HG03066 (cell line): Measurements from ENCODE around the gene SFSWAP.
"Not testable (repeated sequence)": the region's sequence is repeated elsewhere in the genome, so short reads cannot be mapped to it uniquely, and the experiment has no call there.

Experiments
- ATAC-seq: cut with Tn5 transposase; IDR thresholded peaks from one replicate; pipeline ENCODE4 v1.9.1; 2021; ENCODE audit warnings: low read depth; ENCODE audit not compliant: unreplicated experiment

Gene SFSWAP

GRCh38 chr12:131755305-131756113 is 44.6 kb downstream of the SFSWAP start:
- ATAC-seq: no peak

DNA sequence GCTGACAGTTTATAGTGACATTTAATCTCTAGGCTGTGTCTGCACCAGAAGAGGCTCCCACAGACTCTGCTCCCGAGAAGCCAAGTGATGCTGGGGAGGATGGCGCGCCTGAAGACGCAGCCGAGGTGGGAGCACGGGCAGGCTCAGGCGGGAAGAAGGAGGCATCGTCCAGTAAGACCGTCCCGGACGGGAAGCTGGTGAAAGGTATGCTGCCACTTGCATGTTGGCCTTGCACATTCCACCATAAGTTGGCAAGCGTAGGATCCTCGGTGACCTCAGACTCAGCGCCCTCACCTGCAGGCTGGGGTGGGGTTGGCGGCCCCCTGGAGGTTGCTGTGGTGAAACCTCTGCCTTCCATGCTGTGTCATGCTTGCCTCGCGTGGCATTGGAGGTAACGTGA is 45.6 kb downstream of the SFSWAP start:
- no peak for ATAC-seq

DNA sequence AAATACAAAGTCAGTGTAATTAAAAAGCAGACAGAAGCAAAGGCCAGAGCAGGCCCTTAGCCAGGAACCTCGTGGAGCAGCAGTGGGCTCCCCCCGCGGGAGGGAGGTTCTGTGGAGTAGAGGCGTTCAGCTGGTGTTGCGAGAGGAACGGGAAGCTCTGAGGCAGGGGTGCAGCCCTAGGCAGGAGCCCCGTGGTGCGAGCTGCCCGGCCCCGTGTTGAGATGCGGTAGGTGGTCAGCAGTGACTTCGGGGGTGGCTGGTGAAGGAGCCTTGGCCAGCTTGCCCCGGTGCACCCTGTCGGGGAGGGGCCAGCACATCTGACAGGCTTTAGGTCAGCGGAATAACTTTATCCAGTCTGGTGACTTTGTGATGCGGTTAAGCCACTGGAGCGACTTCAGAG is 46.2 kb downstream of the SFSWAP start:
- no peak for ATAC-seq

DNA sequence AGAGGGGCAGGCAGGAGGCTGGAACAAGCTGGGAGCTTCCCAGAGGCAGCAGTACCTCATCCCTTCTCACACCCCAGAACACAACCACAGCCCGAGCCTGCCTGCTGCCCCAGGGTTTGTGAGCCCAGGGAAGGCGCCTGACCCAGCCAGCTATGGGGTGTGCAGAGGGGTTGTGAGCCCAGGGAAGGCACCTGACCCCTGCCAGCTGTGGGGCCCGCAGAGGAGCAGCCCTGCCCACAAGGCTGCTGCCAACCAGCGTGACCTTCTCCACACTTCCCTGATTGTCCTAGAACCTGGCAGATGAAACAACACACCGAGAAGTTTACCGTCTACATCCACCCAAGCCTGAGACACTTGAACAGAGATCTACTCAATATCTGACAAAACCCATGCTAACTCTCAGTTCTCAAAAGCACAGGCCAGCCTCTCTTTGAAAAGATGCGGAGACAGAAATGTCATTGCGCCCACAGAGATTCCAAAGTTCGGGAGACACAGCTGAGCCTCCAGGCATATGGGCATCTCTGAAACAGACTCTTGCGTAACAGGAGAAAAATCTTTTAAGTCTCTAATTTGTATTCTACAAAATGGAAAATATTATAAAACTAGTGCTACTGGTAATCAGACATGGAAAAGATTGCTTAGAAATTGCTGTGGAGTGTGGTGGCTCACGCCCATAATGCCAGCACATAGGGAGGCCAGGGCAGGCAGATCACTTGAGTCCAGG is 47.3 kb downstream of the SFSWAP start:
- no peak for ATAC-seq

DNA sequence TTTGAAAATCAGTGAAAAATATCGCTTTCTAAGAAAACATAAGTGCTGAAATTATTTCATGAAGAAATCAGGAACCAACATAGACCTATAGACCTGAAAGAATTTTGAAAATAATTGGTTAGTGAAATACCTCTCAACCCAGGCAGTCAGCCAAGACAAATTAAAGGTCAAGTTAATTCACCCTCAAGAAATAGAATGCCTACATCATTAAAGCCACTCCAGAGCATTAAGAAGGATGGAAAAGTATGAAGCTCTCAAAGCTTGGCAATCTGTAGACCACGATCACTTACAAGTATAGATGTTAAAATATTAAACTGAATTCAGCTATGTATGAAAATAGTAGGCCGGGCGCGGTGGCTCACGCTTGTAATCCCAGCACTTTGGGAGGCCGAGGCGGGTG is 48.3 kb downstream of the SFSWAP start:
- ATAC-seq: no peak

GRCh38 chr12:131761638-131762037 is 50.7 kb downstream of the SFSWAP start:
- ATAC-seq: no peak

DNA sequence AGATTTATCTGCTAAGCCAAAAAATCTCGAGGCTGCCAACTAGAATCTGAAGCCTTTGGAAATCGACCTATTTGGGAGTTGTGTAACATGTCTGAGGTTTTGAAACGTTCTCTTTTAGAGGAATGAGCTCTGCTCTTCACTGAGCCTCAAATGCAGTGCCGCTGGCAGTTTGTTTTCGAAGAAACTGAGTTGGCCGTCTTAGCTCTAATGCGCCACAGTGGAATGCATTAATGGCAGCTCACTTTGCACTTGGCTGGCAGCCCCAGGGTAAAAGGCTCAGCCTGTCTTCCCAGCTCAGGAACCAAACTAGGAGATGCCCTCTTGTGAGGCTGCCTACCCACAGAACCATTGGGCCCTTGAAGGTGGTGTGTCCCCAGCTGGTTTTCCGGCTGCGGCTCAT is 53.8 kb downstream of the SFSWAP start:
- no peak for ATAC-seq

- ATAC-seq: no peak
Observed at GRCh38 chr12:131765961-131766360, 55.1 kb downstream of the SFSWAP start.

GRCh38 chr12:131766382-131767107 is 55.7 kb downstream of the SFSWAP start:
- ATAC-seq: no peak

- no peak for ATAC-seq
Observed at GRCh38 chr12:131770120-131770519, 59.2 kb downstream of the SFSWAP start.

DNA sequence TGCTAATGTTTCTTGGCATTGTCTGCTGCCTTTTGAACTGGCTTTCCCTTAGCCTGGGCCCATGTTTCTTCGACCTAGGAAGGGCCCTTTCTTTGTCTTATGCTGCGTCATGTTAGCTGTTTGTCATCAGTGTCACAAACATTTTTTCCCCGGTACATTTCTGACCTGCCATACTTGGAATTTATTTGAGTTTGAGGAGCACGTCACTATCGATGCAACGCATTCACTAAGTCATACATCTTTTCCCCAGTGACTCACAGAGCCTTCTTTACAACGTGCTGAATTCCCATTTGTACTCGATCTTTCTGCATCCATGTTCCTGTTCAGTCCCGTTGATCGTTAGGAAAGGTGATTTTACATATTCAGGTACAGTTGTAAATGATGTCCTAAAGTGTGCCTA is 61.1 kb downstream of the SFSWAP start:
- ATAC-seq: no peak

DNA sequence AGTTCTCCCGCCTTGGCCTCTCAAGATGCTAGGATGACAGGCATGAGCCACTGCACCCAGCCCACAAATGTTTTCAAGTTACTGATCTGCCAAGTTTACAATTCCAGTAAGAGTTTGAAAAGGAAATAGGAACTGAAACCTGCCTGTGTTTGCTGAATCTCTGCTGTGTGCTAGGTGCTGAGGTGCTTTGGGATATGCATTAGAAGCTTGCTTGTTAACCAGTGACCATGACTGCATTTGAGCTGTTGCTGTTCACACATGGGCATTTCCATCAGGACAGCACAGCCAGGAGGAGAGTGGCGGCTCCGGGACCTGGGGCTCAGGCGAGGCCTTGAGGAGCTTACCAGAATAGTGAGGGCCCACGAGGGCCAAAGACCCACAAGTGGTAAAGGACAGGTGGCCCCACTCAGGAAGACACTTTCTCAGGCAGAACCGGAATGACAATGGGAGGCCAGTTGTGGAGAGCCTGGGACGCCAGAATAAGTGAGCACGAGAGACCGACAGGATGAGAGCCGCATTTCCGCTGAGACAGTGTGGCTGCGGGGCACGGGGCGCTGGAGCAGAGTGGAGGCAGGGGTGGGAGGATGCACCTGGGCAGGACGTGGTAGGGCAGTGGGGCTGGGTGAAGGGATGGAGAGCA is 62.8 kb downstream of the SFSWAP start:
- peak; percentile 84 for ATAC-seq

- ATAC-seq: no peak
Observed at GRCh38 chr12:131774576-131775391, 63.9 kb downstream of the SFSWAP start.

- ATAC-seq: no peak
Observed at GRCh38 chr12:131775392-131776236, 64.7 kb downstream of the SFSWAP start.

DNA sequence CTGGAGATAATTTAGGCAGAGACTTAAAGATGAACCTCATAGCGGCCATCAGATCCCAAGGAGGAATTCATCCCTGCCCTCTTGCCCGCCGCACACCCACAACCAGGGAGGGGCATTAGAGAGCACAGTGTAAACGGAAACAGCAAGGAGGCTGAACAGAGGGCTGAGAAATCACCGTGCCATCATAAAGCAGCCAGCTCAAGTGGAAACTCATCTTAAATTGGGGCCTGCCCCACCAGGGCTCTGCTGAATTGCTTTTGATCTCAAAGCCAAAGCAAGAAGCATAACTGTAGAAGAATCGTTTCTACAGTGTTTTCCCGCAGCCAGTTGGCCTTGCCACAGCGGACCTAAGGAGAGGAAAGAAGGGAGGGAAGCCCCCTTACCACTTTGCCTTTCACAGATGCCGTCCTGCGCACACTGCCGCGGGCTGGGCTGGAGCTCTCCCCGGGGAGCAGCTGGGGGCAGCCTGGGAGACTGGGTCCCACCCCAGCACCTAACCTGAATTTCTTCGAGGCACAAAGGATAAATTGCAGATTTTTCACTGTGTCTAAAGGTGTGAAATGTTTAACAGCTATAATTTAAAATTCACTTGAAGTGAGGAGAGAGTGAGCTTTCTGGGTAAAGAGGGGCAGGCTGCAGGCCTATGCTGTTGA is 65.5 kb downstream of the SFSWAP start:
- ATAC-seq: no peak

- not testable (repeated sequence) for ATAC-seq
Observed at GRCh38 chr12:131777269-131777668, 66.4 kb downstream of the SFSWAP start.

DNA sequence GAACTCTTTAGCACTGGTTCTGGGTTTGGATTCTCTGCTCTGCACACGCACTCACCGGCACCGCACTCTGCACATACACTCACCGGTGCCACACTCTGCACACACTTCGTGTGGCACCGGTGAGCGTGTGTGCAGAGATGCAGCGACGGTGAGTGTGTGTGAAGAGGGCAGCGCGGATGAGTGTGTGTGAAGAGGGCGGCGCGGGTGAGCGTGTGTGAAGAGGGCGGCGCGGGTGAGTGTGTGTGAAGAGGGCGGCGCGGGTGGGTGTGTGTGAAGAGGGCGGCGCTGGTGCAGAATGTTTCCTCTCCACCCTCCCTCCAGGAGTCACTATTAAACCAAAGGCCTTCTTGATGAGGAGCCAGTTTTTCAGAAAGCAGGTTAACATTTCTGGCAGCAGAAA is 68.1 kb downstream of the SFSWAP start:
- ATAC-seq: no peak

- no peak for ATAC-seq
Observed at GRCh38 chr12:131782061-131782460, 71.2 kb downstream of the SFSWAP start.
